OCI-LY1 (cell line): ENCODE results near the gene MPL.

ENCODE experiments used
- H2AFZ ChIP-seq: fragments of 200-600 bp; sonication (generic), shearing (Covaris generic); 2 replicates; pipeline ENCODE4 v1.6.0; 2014; ENCODE audit warnings: antibody characterized with exemption, mild to moderate bottlenecking, low read length
- H3F3A ChIP-seq: fragments of 200-600 bp; sonication (generic), shearing (Covaris generic); 2 replicates; pipeline ENCODE4 v1.6.0; 2014; ENCODE audit warnings: mild to moderate bottlenecking, antibody characterized with exemption, low read length, moderate library complexity; ENCODE audit not compliant: insufficient read depth
- H3K27ac ChIP-seq: fragments of 200-600 bp; sonication (generic); 2 replicates; pipeline ENCODE4 v1.5.1; 2014; ENCODE audit warnings: low read length, mixed run types, mild to moderate bottlenecking, low read depth; ENCODE audit not compliant: poor library complexity, severe bottlenecking
- H3K27me3 ChIP-seq: fragments of 200-600 bp; sonication (generic); 2 replicates; pipeline ENCODE4 v1.6.0; 2014; ENCODE audit warnings: antibody characterized with exemption, mild to moderate bottlenecking, low read length, moderate library complexity; ENCODE audit not compliant: insufficient read depth
- H3K36me3 ChIP-seq: fragments of 200-600 bp; sonication (generic); 2 replicates; pipeline ENCODE4 v1.6.1; 2014; ENCODE audit warnings: mild to moderate bottlenecking, antibody characterized with exemption, low read length, moderate library complexity, mixed read lengths; ENCODE audit not compliant: insufficient read depth
- H3K4me1 ChIP-seq: fragments of 200-600 bp; sonication (generic); 2 replicates; pipeline ENCODE4 v1.5.1; 2014; ENCODE audit warnings: mild to moderate bottlenecking, low read length, moderate library complexity; ENCODE audit not compliant: insufficient read depth, severe bottlenecking
- H3K4me2 ChIP-seq: fragments of 200-600 bp; sonication (generic), shearing (Covaris generic); 2 replicates; pipeline ENCODE4 v1.6.1; 2014; ENCODE audit warnings: low read length
- H3K4me3 ChIP-seq: fragments of 200-600 bp; sonication (generic); 2 replicates; pipeline ENCODE4 v1.5.1; 2014; ENCODE audit warnings: low read length, low read depth, mild to moderate bottlenecking, mixed read lengths; ENCODE audit not compliant: poor library complexity, severe bottlenecking
- H3K79me2 ChIP-seq: fragments of 200-600 bp; shearing (Covaris generic); 2 replicates; pipeline ENCODE4 v1.6.1; 2016; ENCODE audit warnings: mixed run types, low read length, mixed read lengths; ENCODE audit not compliant: insufficient read depth
- H3K9ac ChIP-seq: fragments of 200-600 bp; sonication (generic), shearing (Covaris generic); 2 replicates; pipeline ENCODE4 v1.6.1; 2014; ENCODE audit warnings: mild to moderate bottlenecking, low read length, mixed read lengths
- H3K9me2 ChIP-seq: fragments of 200-600 bp; sonication (generic), shearing (Covaris generic); 2 replicates; pipeline ENCODE4 v1.6.1; 2014; ENCODE audit warnings: low read depth, mild to moderate bottlenecking, low read length, mixed read lengths
- H3K9me3 ChIP-seq: fragments of 200-600 bp; shearing (Covaris generic); 2 replicates; pipeline ENCODE4 v1.6.1; 2014; ENCODE audit warnings: low read length, mixed read lengths
- H4K20me1 ChIP-seq: fragments of 200-600 bp; sonication (generic), shearing (Covaris generic); 2 replicates; pipeline ENCODE4 v1.6.0; 2016; ENCODE audit warnings: mild to moderate bottlenecking, low read length; ENCODE audit not compliant: insufficient read depth
- CTCF ChIP-seq: fragments of 200-600 bp; sonication (generic), shearing (Covaris generic); IDR thresholded peaks from 2 replicates; pipeline ENCODE4 v1.5.1; 2017; ENCODE audit warnings: mild to moderate bottlenecking, antibody characterized with exemption, low read length, moderate library complexity, mixed read lengths
- EZH2 ChIP-seq: fragments of 200-600 bp; sonication (generic), shearing (Covaris generic); IDR thresholded peaks from 2 replicates; pipeline ENCODE4 v1.8.0; 2017; ENCODE audit warnings: borderline replicate concordance, mixed run types, mild to moderate bottlenecking, antibody characterized with exemption, low read length, moderate library complexity, mixed read lengths

MPL gene

GRCh38 chr1:43329995-43330751, 7.4 kb upstream of the MPL start:
- Histone ChIP-seq H3K4me1 (no peaks in the 10 kb centered on the region), H3K27me3 (no peaks in the 10 kb centered on the region; the same call in 1 of the 2 replicates), H3K9me2 (no peaks in the 10 kb centered on the region), H4K20me1 (no peaks in the 10 kb centered on the region), H3F3A (no peaks in the 10 kb centered on the region), H3K4me3 (no peak overlapping the region), H3K36me3 (no peaks in the 10 kb centered on the region), H3K79me2 (no peaks in the 10 kb centered on the region), H2AFZ (no peak overlapping the region), H3K27ac (no peak overlapping the region), H3K9me3 (peaks cover 5% of the 10 kb centered on the region; the same call in 1 of the 2 replicates), H3K4me2 (no peak overlapping the region), H3K9ac (no peak overlapping the region)
- TF ChIP-seq CTCF, result no peak
- no peak for TF ChIP-seq EZH2

- H3F3A ChIP-seq, result no peaks in the 10 kb centered on the region
- no peaks in the 10 kb centered on the region for H3K36me3 ChIP-seq
- no peaks in the 10 kb centered on the region for H3K4me1 ChIP-seq
- H3K4me3 ChIP-seq, result no peak overlapping the region
- no peaks in the 10 kb centered on the region for H3K79me2 ChIP-seq
- H3K9me2 ChIP-seq, result no peaks in the 10 kb centered on the region
- no peak for TF ChIP-seq CTCF
- no peak for TF ChIP-seq EZH2
- H4K20me1 ChIP-seq, result no peaks in the 10 kb centered on the region
- H3K9ac ChIP-seq, result no peak overlapping the region
- no peaks in the 10 kb centered on the region; the same call in 1 of the 2 replicates for H3K27me3 ChIP-seq
- no peak overlapping the region for H3K27ac ChIP-seq
- H2AFZ ChIP-seq, result no peak overlapping the region
- H3K4me2 ChIP-seq, result no peak overlapping the region
- H3K9me3 ChIP-seq, result peaks cover 5% of the 10 kb centered on the region; the same call in 1 of the 2 replicates
Measured at GRCh38 chr1:43331688-43332087, 5.9 kb upstream of the MPL start.

GRCh38 chr1:43334453-43335205, 3.0 kb upstream of the MPL start:
- Histone ChIP-seq H3K4me1 (no peaks in the 10 kb centered on the region), H4K20me1 (no peaks in the 10 kb centered on the region), H3K27ac (no peak overlapping the region), H3K79me2 (no peaks in the 10 kb centered on the region), H3K4me3 (no peak overlapping the region), H3F3A (no peaks in the 10 kb centered on the region), H3K36me3 (no peaks in the 10 kb centered on the region), H3K9ac (no peak overlapping the region), H3K4me2 (no peak overlapping the region), H3K27me3 (no peaks in the 10 kb centered on the region; the same call in 1 of the 2 replicates), H2AFZ (no peak overlapping the region), H3K9me2 (no peaks in the 10 kb centered on the region), H3K9me3 (no peaks in the 10 kb centered on the region)
- no peak for TF ChIP-seq CTCF
- TF ChIP-seq EZH2, result no peak
